BLaER1 (cell line): ENCODE results near the gene THAP8.

ENCODE experiments used
- H3K27ac ChIP-seq: shearing (Covaris generic); formaldehyde crosslinking; 2 replicates; pipeline ENCODE4 v1.8.1; 2022
- H3K27me3 ChIP-seq: shearing (Covaris generic); formaldehyde crosslinking; 2 replicates; pipeline ENCODE4 v1.8.1; 2022
- H3K36me3 ChIP-seq: shearing (Covaris generic); formaldehyde crosslinking; 2 replicates; pipeline ENCODE4 v1.8.1; 2022
- H3K4me1 ChIP-seq: shearing (Covaris generic); formaldehyde crosslinking; 2 replicates; pipeline ENCODE4 v1.8.1; 2022
- H3K4me2 ChIP-seq: shearing (Covaris generic); formaldehyde crosslinking; 2 replicates; pipeline ENCODE4 v1.8.1; 2022
- H3K4me3 ChIP-seq: shearing (Covaris generic); formaldehyde crosslinking; 2 replicates; pipeline ENCODE4 v1.8.1; 2022
- H3K9ac ChIP-seq: shearing (Covaris generic); formaldehyde crosslinking; 2 replicates; pipeline ENCODE4 v1.8.1; 2022
- H3K9me3 ChIP-seq: shearing (Covaris generic); formaldehyde crosslinking; 2 replicates; pipeline ENCODE4 v1.8.1; 2022
- H4K20me1 ChIP-seq: shearing (Covaris generic); formaldehyde crosslinking; 2 replicates; pipeline ENCODE4 v1.8.1; 2022
- Cebpa-rat ChIP-seq: shearing (Covaris generic); IDR thresholded peaks from 2 replicates; pipeline ENCODE4 v1.8.1; 2022

Gene THAP8

GRCh38 chr19:36032251-36033104 lies 21.6 kb downstream of the THAP8 start, which contains the start of gene CLIP3:
TSS of gene CLIP3 (minus strand) at chr19:36032873. CDS start at chr19:36032357, 516 bp downstream.
- Histone ChIP-seq H3K4me2 (peak within 1 kb of the TSS; percentile 71), H3K27ac (no peak within 1 kb of the TSS), H3K9ac (peak within 1 kb of the TSS; percentile 24; the same call in 1 of the 2 replicates), H3K4me3 (peak within 1 kb of the TSS; percentile 62), H3K36me3 (peaks cover 23% of the 10 kb centered on the region), H3K27me3 (no peaks in the 10 kb centered on the region), H3K4me1 (peaks cover 14% of the 10 kb centered on the region), H4K20me1 (no peaks in the 10 kb centered on the region), H3K9me3 (no peaks in the 10 kb centered on the region)
- TF ChIP-seq Cebpa-rat = no peak

- Histone ChIP-seq H3K27me3 (no peaks in the 10 kb centered on the region), H3K4me1 (peaks cover 5% of the 10 kb centered on the region; the same call in 1 of the 2 replicates), H3K9ac (no peak overlapping the region), H3K4me3 (no peak overlapping the region), H3K4me2 (no peak overlapping the region), H4K20me1 (no peaks in the 10 kb centered on the region), H3K9me3 (no peaks in the 10 kb centered on the region), H3K27ac (no peak overlapping the region), H3K36me3 (peaks cover 33% of the 10 kb centered on the region)
- no peak for TF ChIP-seq Cebpa-rat
Measured at GRCh38 chr19:36031308-36031707, 22.8 kb downstream of the THAP8 start.

GRCh38 chr19:36030264-36031148 lies 23.6 kb downstream of the THAP8 start:
- peaks cover 5% of the 10 kb centered on the region; the same call in 1 of the 2 replicates for H3K4me1 ChIP-seq
- no peak overlapping the region for H3K9ac ChIP-seq
- H3K36me3 ChIP-seq = peaks cover 33% of the 10 kb centered on the region
- no peaks in the 10 kb centered on the region for H4K20me1 ChIP-seq
- no peak overlapping the region for H3K4me3 ChIP-seq
- H3K27me3 ChIP-seq = no peaks in the 10 kb centered on the region
- H3K9me3 ChIP-seq = no peaks in the 10 kb centered on the region
- TF ChIP-seq Cebpa-rat = no peak
- H3K27ac ChIP-seq = no peak overlapping the region
- H3K4me2 ChIP-seq = no peak overlapping the region

- no peak for TF ChIP-seq Cebpa-rat
- H3K36me3 ChIP-seq = peaks cover 28% of the 10 kb centered on the region
- H3K27me3 ChIP-seq = no peaks in the 10 kb centered on the region
- no peak overlapping the region for H3K4me3 ChIP-seq
- no peaks in the 10 kb centered on the region for H3K9me3 ChIP-seq
- no peaks in the 10 kb centered on the region for H4K20me1 ChIP-seq
- H3K27ac ChIP-seq = no peak overlapping the region
- H3K4me1 ChIP-seq = peaks cover 5% of the 10 kb centered on the region; the same call in 1 of the 2 replicates
- no peak overlapping the region for H3K9ac ChIP-seq
- H3K4me2 ChIP-seq = no peak overlapping the region
Measured at GRCh38 chr19:36028313-36029041, 25.6 kb downstream of the THAP8 start.

DNA sequence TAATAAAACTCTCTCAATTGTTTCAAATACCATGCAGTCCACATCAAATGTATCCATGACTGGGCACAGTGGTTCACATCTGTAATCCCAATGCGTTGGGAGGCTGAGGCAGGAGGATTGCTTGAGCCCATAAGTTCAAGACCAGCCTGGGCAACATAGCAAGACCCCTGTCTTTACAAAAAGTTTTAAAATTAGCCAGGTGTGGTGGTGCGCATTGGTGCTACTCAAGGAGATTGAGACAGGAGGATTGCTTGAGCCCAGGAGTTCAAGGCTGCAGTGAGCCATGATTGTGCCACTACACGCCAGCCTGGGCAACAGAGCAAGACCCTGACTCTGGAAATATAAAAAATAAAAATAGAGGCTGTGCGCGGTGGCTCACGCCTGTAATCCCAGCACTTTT lies 26.4 kb downstream of the THAP8 start:
- TF ChIP-seq Cebpa-rat = no peak
- no peak overlapping the region for H3K27ac ChIP-seq
- H3K4me3 ChIP-seq = no peak overlapping the region
- no peak overlapping the region for H3K4me2 ChIP-seq
- no peaks in the 10 kb centered on the region for H4K20me1 ChIP-seq
- H3K9me3 ChIP-seq = no peaks in the 10 kb centered on the region
- H3K9ac ChIP-seq = no peak overlapping the region
- no peaks in the 10 kb centered on the region for H3K27me3 ChIP-seq
- H3K36me3 ChIP-seq = peaks cover 36% of the 10 kb centered on the region
- peaks cover under 1% of the 10 kb centered on the region; the same call in 1 of the 2 replicates for H3K4me1 ChIP-seq

- Histone ChIP-seq H3K9ac (no peak overlapping the region), H4K20me1 (no peaks in the 10 kb centered on the region), H3K4me2 (no peak overlapping the region), H3K27me3 (no peaks in the 10 kb centered on the region), H3K4me1 (no peaks in the 10 kb centered on the region), H3K4me3 (no peak overlapping the region), H3K36me3 (peaks cover 49% of the 10 kb centered on the region), H3K9me3 (no peaks in the 10 kb centered on the region), H3K27ac (no peak overlapping the region)
- no peak for TF ChIP-seq Cebpa-rat
Measured at GRCh38 chr19:36026091-36026876, 27.8 kb downstream of the THAP8 start.

GRCh38 chr19:36025541-36025940 lies 28.5 kb downstream of the THAP8 start:
- Histone ChIP-seq H4K20me1 (no peaks in the 10 kb centered on the region), H3K4me3 (no peak overlapping the region), H3K27me3 (no peaks in the 10 kb centered on the region), H3K4me2 (no peak overlapping the region), H3K9ac (no peak overlapping the region), H3K36me3 (peaks cover 56% of the 10 kb centered on the region), H3K9me3 (no peaks in the 10 kb centered on the region), H3K4me1 (no peaks in the 10 kb centered on the region), H3K27ac (no peak overlapping the region)
- no peak for TF ChIP-seq Cebpa-rat

- Histone ChIP-seq H3K4me2 (no peak overlapping the region), H3K27me3 (no peaks in the 10 kb centered on the region), H3K9me3 (no peaks in the 10 kb centered on the region), H3K9ac (no peak overlapping the region), H3K36me3 (peaks cover 58% of the 10 kb centered on the region), H3K27ac (no peak overlapping the region), H3K4me3 (no peak overlapping the region), H3K4me1 (no peaks in the 10 kb centered on the region), H4K20me1 (no peaks in the 10 kb centered on the region)
- no peak for TF ChIP-seq Cebpa-rat
Measured at GRCh38 chr19:36023432-36023831, 30.7 kb downstream of the THAP8 start.
